HL-60 (cell line): Measurements from ENCODE around the gene STRIT1.

Source experiments
- GABPA ChIP-seq: IDR thresholded peaks from 2 replicates; pipeline ENCODE4 v1.6.1; 2012; ENCODE audit warnings: low read depth
- POLR2AphosphoS5 ChIP-seq: IDR thresholded peaks from 2 replicates; pipeline ENCODE4 v1.6.1; 2012; ENCODE audit warnings: low read depth
- TF ChIP-seq, protein P1 (sequence below): IDR thresholded peaks from one replicate; pipeline ENCODE4 v1.5.1; 2011; ENCODE audit warnings: low read length, control low read depth, inconsistent platforms; ENCODE audit not compliant: insufficient read depth
- TF ChIP-seq, protein P2 (sequence below): IDR thresholded peaks from 2 replicates; pipeline ENCODE4 v1.6.1; 2012; ENCODE audit warnings: low read depth; ENCODE audit not compliant: insufficient replicate concordance

DNA sequence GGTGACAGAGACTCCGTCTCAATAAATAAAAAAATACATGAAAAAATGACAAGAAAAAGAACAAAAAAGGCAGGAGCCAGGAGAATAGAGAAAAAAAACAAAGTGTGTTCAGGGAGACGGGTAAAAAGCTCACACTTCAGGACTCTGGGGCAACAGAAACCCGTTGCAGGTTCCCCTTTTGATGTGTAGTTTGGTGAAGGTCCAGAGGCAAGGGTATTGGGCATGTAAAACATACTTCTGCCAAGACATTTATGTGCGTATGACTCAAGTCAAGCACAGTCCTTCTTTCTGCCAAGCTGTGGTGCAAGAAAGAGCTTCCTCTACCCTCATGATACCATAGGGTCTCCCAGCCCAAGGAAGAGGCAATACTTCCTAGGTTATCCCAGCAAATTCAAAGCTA lies 33.4 kb upstream of the STRIT1 start:
- TF ChIP-seq GABPA: no peak
- TF ChIP-seq, protein P1, sequence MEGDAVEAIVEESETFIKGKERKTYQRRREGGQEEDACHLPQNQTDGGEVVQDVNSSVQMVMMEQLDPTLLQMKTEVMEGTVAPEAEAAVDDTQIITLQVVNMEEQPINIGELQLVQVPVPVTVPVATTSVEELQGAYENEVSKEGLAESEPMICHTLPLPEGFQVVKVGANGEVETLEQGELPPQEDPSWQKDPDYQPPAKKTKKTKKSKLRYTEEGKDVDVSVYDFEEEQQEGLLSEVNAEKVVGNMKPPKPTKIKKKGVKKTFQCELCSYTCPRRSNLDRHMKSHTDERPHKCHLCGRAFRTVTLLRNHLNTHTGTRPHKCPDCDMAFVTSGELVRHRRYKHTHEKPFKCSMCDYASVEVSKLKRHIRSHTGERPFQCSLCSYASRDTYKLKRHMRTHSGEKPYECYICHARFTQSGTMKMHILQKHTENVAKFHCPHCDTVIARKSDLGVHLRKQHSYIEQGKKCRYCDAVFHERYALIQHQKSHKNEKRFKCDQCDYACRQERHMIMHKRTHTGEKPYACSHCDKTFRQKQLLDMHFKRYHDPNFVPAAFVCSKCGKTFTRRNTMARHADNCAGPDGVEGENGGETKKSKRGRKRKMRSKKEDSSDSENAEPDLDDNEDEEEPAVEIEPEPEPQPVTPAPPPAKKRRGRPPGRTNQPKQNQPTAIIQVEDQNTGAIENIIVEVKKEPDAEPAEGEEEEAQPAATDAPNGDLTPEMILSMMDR: no peak
- no peak for TF ChIP-seq POLR2AphosphoS5
- TF ChIP-seq, protein P2, sequence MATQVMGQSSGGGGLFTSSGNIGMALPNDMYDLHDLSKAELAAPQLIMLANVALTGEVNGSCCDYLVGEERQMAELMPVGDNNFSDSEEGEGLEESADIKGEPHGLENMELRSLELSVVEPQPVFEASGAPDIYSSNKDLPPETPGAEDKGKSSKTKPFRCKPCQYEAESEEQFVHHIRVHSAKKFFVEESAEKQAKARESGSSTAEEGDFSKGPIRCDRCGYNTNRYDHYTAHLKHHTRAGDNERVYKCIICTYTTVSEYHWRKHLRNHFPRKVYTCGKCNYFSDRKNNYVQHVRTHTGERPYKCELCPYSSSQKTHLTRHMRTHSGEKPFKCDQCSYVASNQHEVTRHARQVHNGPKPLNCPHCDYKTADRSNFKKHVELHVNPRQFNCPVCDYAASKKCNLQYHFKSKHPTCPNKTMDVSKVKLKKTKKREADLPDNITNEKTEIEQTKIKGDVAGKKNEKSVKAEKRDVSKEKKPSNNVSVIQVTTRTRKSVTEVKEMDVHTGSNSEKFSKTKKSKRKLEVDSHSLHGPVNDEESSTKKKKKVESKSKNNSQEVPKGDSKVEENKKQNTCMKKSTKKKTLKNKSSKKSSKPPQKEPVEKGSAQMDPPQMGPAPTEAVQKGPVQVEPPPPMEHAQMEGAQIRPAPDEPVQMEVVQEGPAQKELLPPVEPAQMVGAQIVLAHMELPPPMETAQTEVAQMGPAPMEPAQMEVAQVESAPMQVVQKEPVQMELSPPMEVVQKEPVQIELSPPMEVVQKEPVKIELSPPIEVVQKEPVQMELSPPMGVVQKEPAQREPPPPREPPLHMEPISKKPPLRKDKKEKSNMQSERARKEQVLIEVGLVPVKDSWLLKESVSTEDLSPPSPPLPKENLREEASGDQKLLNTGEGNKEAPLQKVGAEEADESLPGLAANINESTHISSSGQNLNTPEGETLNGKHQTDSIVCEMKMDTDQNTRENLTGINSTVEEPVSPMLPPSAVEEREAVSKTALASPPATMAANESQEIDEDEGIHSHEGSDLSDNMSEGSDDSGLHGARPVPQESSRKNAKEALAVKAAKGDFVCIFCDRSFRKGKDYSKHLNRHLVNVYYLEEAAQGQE: no peak
